ENCODE data around the gene NR1D1.

Gene NR1D1

GRCh38 chr17:40087903-40088718, 12.3 kb downstream of the NR1D1 start:
- H3K4me3 ChIP-seq (ENCODE audit: low read depth, low read length) = no peak overlapping the region
- TF ChIP-seq CTCF (IDR thresholded peaks at IDR 0.05; ENCODE audit: low read depth, low read length) = no peak

- no peak overlapping the region for H3K4me3 ChIP-seq (ENCODE audit: low read depth, low read length)
- TF ChIP-seq CTCF (IDR thresholded peaks at IDR 0.05; ENCODE audit: low read depth, low read length) = no peak
These were observed 13.2 kb downstream of the NR1D1 start for GRCh38 chr17:40087049-40087794.

GRCh38 chr17:40086150-40087044, 14.0 kb downstream of the NR1D1 start:
- TF ChIP-seq CTCF (IDR thresholded peaks at IDR 0.05; ENCODE audit: low read depth, low read length) = peak; percentile 55
- H3K4me3 ChIP-seq (ENCODE audit: low read depth, low read length) = no peak overlapping the region

GRCh38 chr17:40084477-40084876, 15.9 kb downstream of the NR1D1 start:
- no peak overlapping the region for H3K4me3 ChIP-seq (ENCODE audit: low read depth, low read length)
- TF ChIP-seq CTCF (IDR thresholded peaks at IDR 0.05; ENCODE audit: low read depth, low read length) = no peak

- no peak for TF ChIP-seq CTCF (IDR thresholded peaks at IDR 0.05; ENCODE audit: low read depth, low read length)
- no peak overlapping the region for H3K4me3 ChIP-seq (ENCODE audit: low read depth, low read length)
These were observed 20.8 kb downstream of the NR1D1 start for GRCh38 chr17:40079545-40079944.

GRCh38 chr17:40076591-40076990, 23.8 kb downstream of the NR1D1 start:
- no peak for TF ChIP-seq CTCF (IDR thresholded peaks at IDR 0.05; ENCODE audit: low read depth, low read length)
- H3K4me3 ChIP-seq (ENCODE audit: low read depth, low read length) = no peak overlapping the region
